PC-9 (cell line): Measurements from ENCODE around the gene NUDCD3. TPM values are rescaled to one million over a fixed set of nuclear protein-coding genes. Genes with fewer than 3 reads are reported as not detected.

Experiments
- BruUV-seq: library from RNA; stranded (reverse); fragments of 400-500 nt; replicated peaks from 2 replicates; lab custom pipeline; 2021; lab: Mats Ljungman, UMichigan
- CTCF ChIA-PET: fragments of 300-600 bp; sonication (Branson Sonifier 250); formaldehyde crosslinking; loops from one replicate; lab custom pipeline; 2022; ENCODE audit warnings: antibody characterized with exemption; lab: Charles Lee
- POLR2A ChIA-PET: fragments of 300-600 bp; sonication (Branson Sonifier 250); formaldehyde crosslinking; loops from one replicate; lab custom pipeline; 2022; ENCODE audit warnings: antibody characterized with exemption; ENCODE audit not compliant: unreplicated experiment; lab: Charles Lee
- DNase-seq, 2 experiments: peaks; one replicate each; pipeline versions ENCODE4 v3.0.0 to v3.0.0-alpha.2; 2015 to 2022; ENCODE audit warnings: mixed read lengths in 1 of 2
- H2AFZ ChIP-seq: fragments of 200-600 bp; sonication (generic); 2 replicates; pipeline ENCODE4 v1.8.1; 2017; ENCODE audit warnings: antibody characterized with exemption
- H3F3A ChIP-seq: fragments of 200-600 bp; sonication (generic); 2 replicates; pipeline ENCODE4 v1.8.1; 2017; ENCODE audit warnings: antibody characterized with exemption, mild to moderate bottlenecking, low read depth; ENCODE audit not compliant: insufficient read depth
- H3K27ac ChIP-seq: fragments of 200-600 bp; sonication (generic); 2 replicates; pipeline ENCODE4 v1.6.1; 2016; ENCODE audit warnings: mixed run types
- H3K27me3 ChIP-seq: fragments of 200-600 bp; sonication (generic); 2 replicates; pipeline ENCODE4 v1.6.1; 2016; ENCODE audit warnings: low read depth, mixed run types; ENCODE audit not compliant: insufficient read depth
- H3K36me3 ChIP-seq: fragments of 200-600 bp; sonication (generic); 2 replicates; pipeline ENCODE4 v1.6.1; 2016; ENCODE audit warnings: low read depth, mixed run types
- H3K4me1 ChIP-seq: fragments of 200-600 bp; sonication (generic); replicated peaks from 2 replicates; pipeline ENCODE4 v1.6.1; 2016; ENCODE audit warnings: mixed run types; ENCODE audit not compliant: insufficient read depth
- H3K4me2 ChIP-seq: fragments of 200-600 bp; sonication (generic); 2 replicates; pipeline ENCODE4 v1.6.1; 2017; ENCODE audit warnings: mixed run types
- H3K4me3 ChIP-seq: fragments of 200-600 bp; sonication (generic); 2 replicates; pipeline ENCODE4 v1.6.1; 2016; ENCODE audit warnings: mixed run types
- H3K79me2 ChIP-seq: fragments of 200-600 bp; sonication (generic); 2 replicates; pipeline ENCODE4 v1.6.1; 2017; ENCODE audit warnings: low read depth, mixed run types
- H3K9me2 ChIP-seq: fragments of 200-600 bp; sonication (generic); 2 replicates; pipeline ENCODE4 v1.8.1; 2017; ENCODE audit warnings: mild to moderate bottlenecking; ENCODE audit not compliant: insufficient read depth
- H3K9me3 ChIP-seq: fragments of 200-600 bp; sonication (generic); 2 replicates; pipeline ENCODE4 v1.8.1; 2016; ENCODE audit warnings: low read depth; ENCODE audit not compliant: insufficient read depth
- H4K20me1 ChIP-seq: fragments of 200-600 bp; sonication (generic); 2 replicates; pipeline ENCODE4 v1.8.1; 2017; ENCODE audit not compliant: insufficient read depth
- CTCF ChIP-seq: fragments of 200-600 bp; sonication (generic); conservative IDR thresholded peaks from 2 replicates; pipeline ENCODE4 v1.6.1; 2017; ENCODE audit warnings: mixed run types, antibody characterized with exemption, mild to moderate bottlenecking, moderate library complexity
- EZH2 ChIP-seq: fragments of 200-600 bp; sonication (generic); IDR thresholded peaks from 2 replicates; pipeline ENCODE4 v1.8.0; 2017; ENCODE audit warnings: antibody characterized with exemption, low read depth
- intact Hi-C: fragments of 100-400 bp; cut with micrococcal nuclease; formaldehyde crosslinking; loops from one replicate; pipeline ENCODE4 v1.10.0; 2022; ENCODE audit not compliant: unreplicated experiment
- total RNA-seq: library from RNA; stranded (reverse); gene quantifications from 2 replicates; pipeline ENCODE4 v1.2.3, GENCODE V29; 2021

The NUDCD3 gene
- total RNA-seq, 1 experiment from 2014 or later: 149 TPM

- Histone ChIP-seq H3K27ac (no peak overlapping the region), H3K9me3 (no peaks in the 10 kb centered on the region), H2AFZ (no peak overlapping the region), H3K9me2 (no peaks in the 10 kb centered on the region), H3K36me3 (peaks cover 34% of the 10 kb centered on the region), H4K20me1 (peaks cover 55% of the 10 kb centered on the region), H3K4me1 (no peaks in the 10 kb centered on the region), H3K4me3 (no peak overlapping the region), H3K27me3 (no peaks in the 10 kb centered on the region), H3F3A (no peaks in the 10 kb centered on the region), H3K4me2 (no peak overlapping the region), H3K79me2 (peaks cover 86% of the 10 kb centered on the region)
- no TSS peak for BruUV-seq
- no peak for TF ChIP-seq EZH2
- no peak for TF ChIP-seq CTCF
- DNase-seq: no peak
- ChIA-PET CTCF (no interaction called here), POLR2A (no interaction called here)
- intact Hi-C loops: no loop called here
Observed at GRCh38 chr7:44445986-44446671, 44.3 kb downstream of the NUDCD3 start.

- Histone ChIP-seq H3K27me3 (no peaks in the 10 kb centered on the region), H3K27ac (no peak overlapping the region), H3K9me3 (no peaks in the 10 kb centered on the region), H3K4me1 (no peaks in the 10 kb centered on the region), H3K79me2 (peaks cover 73% of the 10 kb centered on the region), H3K4me2 (no peak overlapping the region), H4K20me1 (peaks cover 51% of the 10 kb centered on the region), H3K9me2 (no peaks in the 10 kb centered on the region), H3F3A (no peaks in the 10 kb centered on the region), H3K4me3 (no peak overlapping the region), H2AFZ (no peak overlapping the region), H3K36me3 (0 out of 2 replicates have a peak, but pooled peaks cover 13% of the 10 kb centered on the region)
- intact Hi-C loops: loop anchor here (2.0 kb wide), 1 partner anchor 20 kb away; no protein-coding TSS in a partner anchor
- BruUV-seq: no TSS peak
- POLR2A ChIA-PET: no interaction called here
- peak in 1 of 2 experiments; percentile 26 for DNase-seq
- TF ChIP-seq CTCF (no peak), EZH2 (no peak)
- CTCF ChIA-PET: interaction anchor here (0.7 kb wide), 1 partner anchor 212 kb away, joined by 11 read pairs; no protein-coding TSS in a partner anchor
Observed at GRCh38 chr7:44441079-44441478, 49.4 kb downstream of the NUDCD3 start.

GRCh38 chr7:44440577-44441078 lies 49.8 kb downstream of the NUDCD3 start:
- no peak overlapping the region for H3K4me2 ChIP-seq
- H2AFZ ChIP-seq: no peak overlapping the region
- 0 out of 2 replicates have a peak, but pooled peaks cover 9% of the 10 kb centered on the region for H3K36me3 ChIP-seq
- TF ChIP-seq EZH2: no peak
- TF ChIP-seq CTCF: no peak
- intact Hi-C loops: loop anchor here (2.0 kb wide), 1 partner anchor 20 kb away; no protein-coding TSS in a partner anchor
- peaks cover 71% of the 10 kb centered on the region for H3K79me2 ChIP-seq
- H3F3A ChIP-seq: no peaks in the 10 kb centered on the region
- H3K4me1 ChIP-seq: no peaks in the 10 kb centered on the region
- no peaks in the 10 kb centered on the region for H3K9me2 ChIP-seq
- H3K9me3 ChIP-seq: no peaks in the 10 kb centered on the region
- no peak overlapping the region for H3K27ac ChIP-seq
- ChIA-PET POLR2A (no interaction called here), CTCF (interaction anchor here (0.7 kb wide), 1 partner anchor 211 kb away, joined by 11 read pairs; no protein-coding TSS in a partner anchor)
- no peak for DNase-seq
- no TSS peak for BruUV-seq
- no peak overlapping the region for H3K4me3 ChIP-seq
- no peaks in the 10 kb centered on the region for H3K27me3 ChIP-seq
- peaks cover 55% of the 10 kb centered on the region for H4K20me1 ChIP-seq
